Thoracic aorta (tissue), 2 donors: ENCODE results near the gene SNX21. TPM values are rescaled to one million over a fixed set of nuclear protein-coding genes. Genes with fewer than 3 reads are reported as not detected.

ENCODE experiments used
- ATAC-seq: fragments of 150-250 bp; one replicate; pipeline ENCODE4 v1.8.0; 2017; ENCODE audit warnings: low read depth; ENCODE audit not compliant: insufficient number of reproducible peaks, low FRiP score
- DNase-seq: peaks from one replicate; pipeline ENCODE4 v3.0.0-alpha.2; 2020; ENCODE audit warnings: low spot score
- H3K27ac ChIP-seq, 2 donors: fragments of 200-600 bp; sonication (generic); 1 replicate in 1 of 2; 2 replicates in 1 of 2; pipeline ENCODE4 v1.5.1; 2016; ENCODE audit warnings: mild to moderate bottlenecking in 2 of 2, moderate library complexity in 2 of 2
- H3K27me3 ChIP-seq: fragments of 200-600 bp; sonication (generic); replicated peaks from 2 replicates; pipeline ENCODE4 v1.6.0; 2016; ENCODE audit warnings: mild to moderate bottlenecking; ENCODE audit not compliant: insufficient read depth
- H3K36me3 ChIP-seq: fragments of 200-600 bp; sonication (generic); one replicate; pipeline ENCODE4 v1.5.1; 2016
- H3K4me1 ChIP-seq, 2 donors: fragments of 200-600 bp; sonication (generic); 1 replicate in 1 of 2; 2 replicates in 1 of 2; pipeline versions ENCODE4 v1.5.1 to v1.6.0; 2016; ENCODE audit warnings: low read depth in 2 of 2, mild to moderate bottlenecking in 1 of 2; ENCODE audit not compliant: control insufficient read depth in 1 of 2
- H3K4me3 ChIP-seq: fragments of 200-600 bp; sonication (generic); 2 replicates; pipeline ENCODE4 v1.5.1; 2016; ENCODE audit warnings: mild to moderate bottlenecking
- H3K9me3 ChIP-seq: fragments of 200-600 bp; sonication (generic); 2 replicates; pipeline ENCODE4 v1.5.1; 2016
- total RNA-seq, 2 donors: library from RNA; depleted of rRNA; stranded (reverse); fragments of >200 nt; gene quantifications; one replicate each; pipeline versions ENCODE4 v1.1.0 to v1.2.3, GENCODE V29; 2016
- TF ChIP-seq, protein P1 (sequence below): fragments of 200-600 bp; sonication (generic); IDR thresholded peaks from one replicate; pipeline ENCODE4 v1.5.1; 2019; ENCODE audit warnings: antibody characterized with exemption

The SNX21 gene
- total RNA-seq, 2 donors from 2014 or later: 78.2 to 133 TPM

- Histone ChIP-seq H3K36me3 (peaks cover 44% of the 10 kb centered on the region), H3K4me3 (no peak overlapping the region), H3K9me3 (no peaks in the 10 kb centered on the region), H3K27ac (peak overlapping the region; percentile 3 to 26), H3K27me3 (no peaks in the 10 kb centered on the region), H3K4me1 (no peaks in the 10 kb centered on the region)
- TF ChIP-seq, protein P1, sequence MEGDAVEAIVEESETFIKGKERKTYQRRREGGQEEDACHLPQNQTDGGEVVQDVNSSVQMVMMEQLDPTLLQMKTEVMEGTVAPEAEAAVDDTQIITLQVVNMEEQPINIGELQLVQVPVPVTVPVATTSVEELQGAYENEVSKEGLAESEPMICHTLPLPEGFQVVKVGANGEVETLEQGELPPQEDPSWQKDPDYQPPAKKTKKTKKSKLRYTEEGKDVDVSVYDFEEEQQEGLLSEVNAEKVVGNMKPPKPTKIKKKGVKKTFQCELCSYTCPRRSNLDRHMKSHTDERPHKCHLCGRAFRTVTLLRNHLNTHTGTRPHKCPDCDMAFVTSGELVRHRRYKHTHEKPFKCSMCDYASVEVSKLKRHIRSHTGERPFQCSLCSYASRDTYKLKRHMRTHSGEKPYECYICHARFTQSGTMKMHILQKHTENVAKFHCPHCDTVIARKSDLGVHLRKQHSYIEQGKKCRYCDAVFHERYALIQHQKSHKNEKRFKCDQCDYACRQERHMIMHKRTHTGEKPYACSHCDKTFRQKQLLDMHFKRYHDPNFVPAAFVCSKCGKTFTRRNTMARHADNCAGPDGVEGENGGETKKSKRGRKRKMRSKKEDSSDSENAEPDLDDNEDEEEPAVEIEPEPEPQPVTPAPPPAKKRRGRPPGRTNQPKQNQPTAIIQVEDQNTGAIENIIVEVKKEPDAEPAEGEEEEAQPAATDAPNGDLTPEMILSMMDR: peak; percentile 73
- DNase-seq (no peak), ATAC-seq (no peak)
Measured at GRCh38 chr20:45798935-45799642, 34.5 kb upstream of the SNX21 start.

GRCh38 chr20:45801851-45802250 is 31.7 kb upstream of the SNX21 start:
- ATAC-seq (no peak), DNase-seq (no peak)
- Histone ChIP-seq H3K36me3 (peaks cover 43% of the 10 kb centered on the region), H3K27me3 (no peaks in the 10 kb centered on the region), H3K4me3 (no peak overlapping the region), H3K27ac (no peak overlapping the region), H3K9me3 (no peaks in the 10 kb centered on the region), H3K4me1 (peaks cover 0 to 5% of the 10 kb centered on the region in 2 donors)
- TF ChIP-seq, protein P1: no peak

- H3K27me3 ChIP-seq: no peaks in the 10 kb centered on the region
- ATAC-seq (no peak), DNase-seq (no peak)
- H3K36me3 ChIP-seq: peaks cover 33% of the 10 kb centered on the region
- no peak overlapping the region for H3K27ac ChIP-seq
- H3K4me1 ChIP-seq: peaks cover 7 to 15% of the 10 kb centered on the region in 2 donors
- H3K9me3 ChIP-seq: no peaks in the 10 kb centered on the region
- no peak overlapping the region for H3K4me3 ChIP-seq
- TF ChIP-seq, protein P1: no peak
Measured at GRCh38 chr20:45810191-45810970, 23.2 kb upstream of the SNX21 start.

DNA sequence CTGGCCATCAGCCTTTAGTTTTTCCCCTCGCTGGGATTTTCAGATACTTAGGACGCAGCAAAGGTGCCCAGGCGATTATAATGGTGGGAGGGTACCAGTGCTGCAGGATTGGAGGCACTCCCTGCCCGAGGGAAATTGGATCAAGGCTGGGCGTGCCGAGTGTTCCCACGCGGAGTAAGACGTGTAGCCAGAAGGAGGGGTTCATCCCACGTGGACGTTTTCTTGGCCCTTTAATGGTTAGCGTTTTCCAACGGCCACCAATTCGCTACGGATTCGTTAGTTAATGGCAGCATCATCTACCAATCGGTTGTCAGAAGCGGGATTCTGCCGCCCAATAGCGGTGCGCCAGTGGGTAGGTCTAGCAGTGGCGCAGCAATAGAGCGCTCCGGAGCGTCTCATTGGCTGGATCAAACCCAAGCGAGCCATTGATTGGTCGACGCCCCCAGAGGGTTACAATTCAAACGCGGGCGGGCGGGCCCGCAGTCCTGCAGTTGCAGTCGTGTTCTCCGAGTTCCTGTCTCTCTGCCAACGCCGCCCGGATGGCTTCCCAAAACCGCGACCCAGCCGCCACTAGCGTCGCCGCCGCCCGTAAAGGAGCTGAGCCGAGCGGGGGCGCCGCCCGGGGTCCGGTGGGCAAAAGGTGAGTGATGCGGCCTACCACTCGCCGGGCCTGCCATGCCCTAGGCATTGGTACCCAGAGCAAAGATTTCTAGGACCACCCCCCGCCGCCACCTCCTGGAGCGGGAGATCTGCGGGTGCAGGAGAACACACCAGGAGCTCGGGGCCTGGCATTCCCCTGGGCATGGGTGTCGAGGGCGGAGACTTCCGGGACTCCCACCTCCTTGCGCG is 21.2 kb upstream of the SNX21 start, which contains the start of gene UBE2C:
UBE2C (plus strand) TSS at position 488 of the 849 bp plus-strand sequence; CDS start at position 540, 52 bp downstream.
- H3K27ac ChIP-seq: no peak within 1 kb of the TSS
- H3K9me3 ChIP-seq: no peaks in the 10 kb centered on the region
- ATAC-seq (peak; percentile 100), DNase-seq (peak; percentile 91)
- H3K4me1 ChIP-seq: peaks cover 10 to 15% of the 10 kb centered on the region in 2 donors
- H3K27me3 ChIP-seq: no peaks in the 10 kb centered on the region
- peaks cover 27% of the 10 kb centered on the region for H3K36me3 ChIP-seq
- peak within 1 kb of the TSS; percentile 75 for H3K4me3 ChIP-seq
- TF ChIP-seq, protein P1: no peak
